GM12878 (cell line): ENCODE results near the gene CRACDL.

Experiments used
- ETV6 ChIP-seq, 2 experiments: fragments of 450-650 bp in 1 of 2; IDR thresholded peaks in 1 of 2; conservative IDR thresholded peaks in 1 of 2; 2 replicates each; pipeline ENCODE4 v1.6.1; 2014; ENCODE audit warnings: antibody characterized with exemption in 1 of 2, borderline replicate concordance in 1 of 2, low read depth in 1 of 2, mild to moderate bottlenecking in 1 of 2, moderate library complexity in 1 of 2
- KDM1A ChIP-seq: fragments of 200-600 bp; sonication (generic); IDR thresholded peaks from 2 replicates; pipeline ENCODE4 v1.6.1; 2016; ENCODE audit warnings: borderline replicate concordance
- MYB ChIP-seq: fragments of 150-350 bp; IDR thresholded peaks from 2 replicates; pipeline ENCODE4 v1.6.1; 2014; ENCODE audit warnings: mild to moderate bottlenecking, low read depth, low read length, borderline replicate concordance
- NFYB ChIP-seq: IDR thresholded peaks from 2 replicates; pipeline ENCODE4 v1.6.1; 2011; ENCODE audit warnings: low read depth, mild to moderate bottlenecking, low read length, improper control_type of control experiment, moderate library complexity; ENCODE audit not compliant: insufficient read depth
- POLR2AphosphoS2 ChIP-seq: IDR thresholded peaks from 2 replicates; pipeline ENCODE4 v1.6.1; 2011; ENCODE audit warnings: low read depth, mild to moderate bottlenecking, low read length, improper control_type of control experiment, moderate library complexity
- RAD21 ChIP-seq: IDR thresholded peaks from 2 replicates; pipeline ENCODE4 v1.6.1; 2011; ENCODE audit warnings: mild to moderate bottlenecking, low read depth, low read length, moderate library complexity; ENCODE audit not compliant: insufficient read depth
- SMC3 ChIP-seq: IDR thresholded peaks from 2 replicates; pipeline ENCODE4 v1.6.1; 2011; ENCODE audit warnings: low read length, improper control_type of control experiment, borderline replicate concordance
- TBL1XR1 ChIP-seq: IDR thresholded peaks from 2 replicates; pipeline ENCODE4 v1.6.1; 2012; ENCODE audit warnings: low read depth, low read length, improper control_type of control experiment
- TF ChIP-seq, protein P1 (sequence below), 3 experiments: IDR thresholded peaks in 2 of 3; conservative IDR thresholded peaks in 1 of 3; 2 replicates each; pipeline ENCODE4 v1.5.1; 2011; ENCODE audit warnings: low read depth in 3 of 3, low read length in 3 of 3, mild to moderate bottlenecking in 3 of 3, control low read depth in 2 of 3, moderate library complexity in 2 of 3, inconsistent platforms in 1 of 3, mixed read lengths in 1 of 3; ENCODE audit not compliant: control insufficient read depth in 2 of 3, insufficient read depth in 1 of 3; ENCODE audit errors: extremely low read depth in 1 of 3
- TF ChIP-seq, protein P2 (sequence below): fragments of 450-650 bp; IDR thresholded peaks from 2 replicates; pipeline ENCODE4 v1.6.1; 2017; ENCODE audit warnings: antibody characterized with exemption, mild to moderate bottlenecking, moderate library complexity

DNA sequence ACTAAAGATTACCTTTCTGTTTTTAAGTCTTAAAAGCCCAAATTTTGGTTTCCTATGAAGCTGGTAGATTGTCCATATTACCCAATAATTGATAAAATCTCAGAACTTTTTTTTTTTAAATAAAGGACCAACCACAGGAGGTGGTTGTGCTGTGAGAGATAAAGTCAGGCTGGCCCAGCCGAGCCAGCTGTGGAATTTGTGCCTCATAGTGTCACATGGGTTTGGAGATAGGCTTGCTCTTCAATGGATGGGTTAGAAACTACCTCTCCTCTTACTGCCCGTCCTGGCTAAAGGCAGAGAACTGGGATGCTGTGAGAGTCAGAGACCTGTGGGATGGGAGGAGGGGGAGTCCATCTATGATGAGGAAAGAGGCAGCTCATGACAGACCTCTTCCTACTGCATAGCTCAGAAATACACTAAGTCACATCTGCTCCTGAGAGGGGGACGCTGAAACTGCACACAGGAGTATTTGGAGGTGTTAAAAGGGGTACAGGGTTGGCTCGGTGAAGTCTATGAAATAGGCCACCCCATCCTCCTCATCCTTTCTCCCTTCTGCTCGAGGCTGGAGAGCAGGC, 105.4 kb downstream of the CRACDL start:
- TF ChIP-seq POLR2AphosphoS2: no peak
- TF ChIP-seq NFYB: no peak
- no peak for TF ChIP-seq ETV6 (conservative IDR thresholded peaks at IDR 0.05 in 1 of 2, IDR thresholded peaks at IDR 0.05 in 1 of 2; ENCODE audit: borderline replicate concordance in 1 of 2, low read depth in 1 of 2)
- no peak for TF ChIP-seq TBL1XR1
- TF ChIP-seq SMC3: no peak
- TF ChIP-seq, protein P1, sequence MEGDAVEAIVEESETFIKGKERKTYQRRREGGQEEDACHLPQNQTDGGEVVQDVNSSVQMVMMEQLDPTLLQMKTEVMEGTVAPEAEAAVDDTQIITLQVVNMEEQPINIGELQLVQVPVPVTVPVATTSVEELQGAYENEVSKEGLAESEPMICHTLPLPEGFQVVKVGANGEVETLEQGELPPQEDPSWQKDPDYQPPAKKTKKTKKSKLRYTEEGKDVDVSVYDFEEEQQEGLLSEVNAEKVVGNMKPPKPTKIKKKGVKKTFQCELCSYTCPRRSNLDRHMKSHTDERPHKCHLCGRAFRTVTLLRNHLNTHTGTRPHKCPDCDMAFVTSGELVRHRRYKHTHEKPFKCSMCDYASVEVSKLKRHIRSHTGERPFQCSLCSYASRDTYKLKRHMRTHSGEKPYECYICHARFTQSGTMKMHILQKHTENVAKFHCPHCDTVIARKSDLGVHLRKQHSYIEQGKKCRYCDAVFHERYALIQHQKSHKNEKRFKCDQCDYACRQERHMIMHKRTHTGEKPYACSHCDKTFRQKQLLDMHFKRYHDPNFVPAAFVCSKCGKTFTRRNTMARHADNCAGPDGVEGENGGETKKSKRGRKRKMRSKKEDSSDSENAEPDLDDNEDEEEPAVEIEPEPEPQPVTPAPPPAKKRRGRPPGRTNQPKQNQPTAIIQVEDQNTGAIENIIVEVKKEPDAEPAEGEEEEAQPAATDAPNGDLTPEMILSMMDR (IDR thresholded peaks at IDR 0.05 in 2 of 3, conservative IDR thresholded peaks at IDR 0.05 in 1 of 3; ENCODE audit: control insufficient read depth in 2 of 3, extremely low read depth in 1 of 3, insufficient read depth in 1 of 3, low read depth in 3 of 3, low read length in 3 of 3): no peak
- TF ChIP-seq RAD21: no peak
- TF ChIP-seq MYB: no peak
- TF ChIP-seq, protein P2, sequence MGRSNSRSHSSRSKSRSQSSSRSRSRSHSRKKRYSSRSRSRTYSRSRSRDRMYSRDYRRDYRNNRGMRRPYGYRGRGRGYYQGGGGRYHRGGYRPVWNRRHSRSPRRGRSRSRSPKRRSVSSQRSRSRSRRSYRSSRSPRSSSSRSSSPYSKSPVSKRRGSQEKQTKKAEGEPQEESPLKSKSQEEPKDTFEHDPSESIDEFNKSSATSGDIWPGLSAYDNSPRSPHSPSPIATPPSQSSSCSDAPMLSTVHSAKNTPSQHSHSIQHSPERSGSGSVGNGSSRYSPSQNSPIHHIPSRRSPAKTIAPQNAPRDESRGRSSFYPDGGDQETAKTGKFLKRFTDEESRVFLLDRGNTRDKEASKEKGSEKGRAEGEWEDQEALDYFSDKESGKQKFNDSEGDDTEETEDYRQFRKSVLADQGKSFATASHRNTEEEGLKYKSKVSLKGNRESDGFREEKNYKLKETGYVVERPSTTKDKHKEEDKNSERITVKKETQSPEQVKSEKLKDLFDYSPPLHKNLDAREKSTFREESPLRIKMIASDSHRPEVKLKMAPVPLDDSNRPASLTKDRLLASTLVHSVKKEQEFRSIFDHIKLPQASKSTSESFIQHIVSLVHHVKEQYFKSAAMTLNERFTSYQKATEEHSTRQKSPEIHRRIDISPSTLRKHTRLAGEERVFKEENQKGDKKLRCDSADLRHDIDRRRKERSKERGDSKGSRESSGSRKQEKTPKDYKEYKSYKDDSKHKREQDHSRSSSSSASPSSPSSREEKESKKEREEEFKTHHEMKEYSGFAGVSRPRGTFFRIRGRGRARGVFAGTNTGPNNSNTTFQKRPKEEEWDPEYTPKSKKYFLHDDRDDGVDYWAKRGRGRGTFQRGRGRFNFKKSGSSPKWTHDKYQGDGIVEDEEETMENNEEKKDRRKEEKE: no peak
- no peak for TF ChIP-seq KDM1A
